GM12878 (cell line): ENCODE data around the gene SPATA32. TPM values are rescaled to one million over a fixed set of nuclear protein-coding genes. Genes with fewer than 3 reads are reported as not detected.

Source experiments
- ATAC-seq: fragments of 200-7000 bp; cut with Tn5 transposase; 3 replicates; pipeline ENCODE4 v1.9.1; 2020; ENCODE audit warnings: mild to moderate bottlenecking, moderate library complexity
- BruUV-seq: library from RNA; stranded (reverse); fragments of 400-500 nt; replicated peaks from 2 replicates; lab custom pipeline; 2021; lab: Mats Ljungman, UMichigan
- CTCF ChIA-PET: fragments of 300-600 bp; sonication (Branson Sonifier 250); formaldehyde crosslinking; extraction: SDS; loops from one replicate; lab custom pipeline; 2021; ENCODE audit warnings: inconsistent platforms; lab: Yijun Ruan, JAX
- POLR2A ChIA-PET: fragments of 350-600 bp; formaldehyde crosslinking; extraction: SDS; loops from one replicate; lab custom pipeline; 2021; ENCODE audit warnings: inconsistent platforms; lab: Charles Lee
- RAD21 ChIA-PET: fragments of 300-600 bp; sonication (Branson Sonifier 250); formaldehyde crosslinking; loops from one replicate; lab custom pipeline; 2023; ENCODE audit warnings: antibody characterized with exemption; ENCODE audit not compliant: unreplicated experiment; lab: Charles Lee
- SMC1A ChIA-PET: fragments of 300-600 bp; sonication (Branson Sonifier 250); formaldehyde crosslinking; loops from one replicate; lab custom pipeline; 2023; ENCODE audit not compliant: unreplicated experiment, uncharacterized antibody; lab: Charles Lee
- DNase-seq: peaks from one replicate; pipeline ENCODE4 v3.0.0-alpha.2; 2011; ENCODE audit warnings: low read depth, low spot score
- FAIRE-seq: peaks from 3 replicates; lab custom pipeline; 2011; peaks lifted over from hg19 to GRCh38; lab: Jason Lieb, UNC
- H2AFZ ChIP-seq: 2 replicates; pipeline ENCODE4 v1.6.0; 2011; ENCODE audit warnings: low read depth, low read length, control low read depth; ENCODE audit not compliant: control insufficient read depth
- H3K27ac ChIP-seq: 2 replicates; pipeline ENCODE4 v1.5.1; 2011; ENCODE audit warnings: control low read depth; ENCODE audit not compliant: control insufficient read depth, insufficient read depth
- H3K27me3 ChIP-seq, 2 experiments: replicated peaks in 1 of 2; 2 replicates each; pipeline versions ENCODE4 v1.6.0 to v1.6.1; 2011; ENCODE audit warnings: low read length in 1 of 2; ENCODE audit not compliant: control insufficient read depth in 2 of 2, insufficient read depth in 2 of 2
- H3K36me3 ChIP-seq, 2 experiments: 2 replicates each; pipeline ENCODE4 v1.5.1; 2011; ENCODE audit warnings: low read length in 1 of 2; ENCODE audit not compliant: control insufficient read depth in 2 of 2, insufficient read depth in 2 of 2
- H3K4me1 ChIP-seq: 2 replicates; pipeline ENCODE4 v1.6.1; 2011; ENCODE audit warnings: mild to moderate bottlenecking, low read length, moderate library complexity, mixed read lengths; ENCODE audit not compliant: control insufficient read depth, insufficient read depth
- H3K4me2 ChIP-seq: 2 replicates; pipeline ENCODE4 v1.6.0; 2011; ENCODE audit warnings: control low read depth; ENCODE audit not compliant: control insufficient read depth, insufficient read depth
- H3K4me3 ChIP-seq: fragments of 200-600 bp; sonication (generic); 2 replicates; pipeline ENCODE4 v1.5.1; 2016
- H3K79me2 ChIP-seq: 2 replicates; pipeline ENCODE4 v1.6.0; 2011; ENCODE audit warnings: low read length; ENCODE audit not compliant: control insufficient read depth, insufficient read depth
- H3K9ac ChIP-seq: 2 replicates; pipeline ENCODE4 v1.8.0; 2011; ENCODE audit warnings: low read length, control low read depth, mixed read lengths; ENCODE audit not compliant: control insufficient read depth, insufficient read depth
- H3K9me3 ChIP-seq: replicated peaks from 3 replicates; pipeline ENCODE4 v1.5.1; 2011; ENCODE audit warnings: mild to moderate bottlenecking, low read length; ENCODE audit not compliant: control insufficient read depth, insufficient read depth
- H4K20me1 ChIP-seq: 2 replicates; pipeline ENCODE4 v1.6.0; 2011; ENCODE audit not compliant: control insufficient read depth, insufficient read depth
- POLR2A ChIP-seq: IDR thresholded peaks from 2 replicates; pipeline ENCODE4 v1.6.1; 2011; ENCODE audit warnings: low read depth, mild to moderate bottlenecking, low read length
- POLR2AphosphoS5 ChIP-seq: IDR thresholded peaks from 2 replicates; pipeline ENCODE4 v1.6.1; 2011; ENCODE audit warnings: mild to moderate bottlenecking, low read length, inconsistent platforms
- WGBS: methylation state at CpG from one replicate; pipeline ENCODE4 v1.1.6; 2016; ENCODE audit warnings: low lambda C conversion rate; ENCODE audit not compliant: insufficient replicate concordance, insufficient coverage; ENCODE audit errors: missing lambda C conversion rate; 5-methylcytosine and 5-hydroxymethylcytosine counted together
- in situ Hi-C: fragments of 300-500 bp; cut with MboI; formaldehyde crosslinking; loops from 9 replicates; pipeline ENCODE4 v1.14.3; 2018; ENCODE audit warnings: mixed read lengths
- intact Hi-C: fragments of 100-400 bp; cut with micrococcal nuclease; formaldehyde crosslinking; loops from one replicate; pipeline ENCODE4 v1.14.2; 2022; ENCODE audit not compliant: unreplicated experiment
- polyA plus RNA-seq, 11 experiments: library from polyadenylated mRNA; depleted of rRNA in 4 of 11; unstranded in 6 of 11; stranded (reverse) in 5 of 11; fragments of >200 nt; fragmentation: Nextera tagmentation in 4 of 11; fragmentation: Illumina TruSeq in 1 of 11; extraction: Ambion mirVana in 4 of 11; extraction: Trizol in 1 of 11; gene quantifications; 1 replicate in 1 of 11; 2 replicates in 10 of 11; pipeline versions ENCODE4 v1.2.1 to v1.2.3, GENCODE V29; 2011 to 2016; ENCODE audit warnings: inconsistent platforms in 2 of 11, missing spikeins in 2 of 11, low read depth in 1 of 11
- total RNA-seq, 4 experiments: library from RNA; depleted of rRNA in 3 of 4; stranded (reverse); fragments of >200 nt in 3 of 4; fragmentation: Illumina TruSeq in 1 of 4; extraction: Trizol in 1 of 4; gene quantifications; 2 replicates each; pipeline versions ENCODE4 v1.2.1 to v1.2.3, GENCODE V29; 2013 to 2021
- TF ChIP-seq, protein P1 (sequence below): fragments of 450-650 bp; IDR thresholded peaks from 2 replicates; pipeline ENCODE4 v1.6.1; 2017; ENCODE audit warnings: mild to moderate bottlenecking, low read depth, inconsistent platforms; ENCODE audit not compliant: poor library complexity, severe bottlenecking

SPATA32 gene
- total and polyA plus RNA-seq, 10 of the 15 experiments (the other 5 are each of a cell fraction or from before 2014, with no cell fraction given), result 0.03 to 0.35 (median 0.11) TPM; not detected in 3

DNA sequence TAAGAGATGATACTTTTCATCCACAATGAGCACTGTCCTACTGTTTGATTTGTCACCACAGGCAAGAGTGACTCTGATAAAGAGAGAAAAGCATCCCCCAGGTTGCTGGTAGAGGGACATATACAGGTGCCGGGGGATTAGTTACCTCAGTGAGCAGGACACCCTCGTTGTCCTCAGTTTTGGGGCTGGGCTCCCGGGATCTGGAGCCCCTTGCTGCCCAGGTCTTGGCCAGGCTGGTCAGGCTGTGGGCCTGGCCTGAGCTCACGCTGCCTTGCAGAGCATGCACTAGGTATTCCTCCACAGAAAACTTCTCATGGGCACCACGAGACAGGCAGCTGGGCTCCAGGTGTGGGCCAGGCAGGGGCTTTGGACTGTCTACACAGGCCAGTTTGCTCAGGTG is 24.4 kb upstream of the SPATA32 start:
- peaks cover 48 to 60% of the 10 kb centered on the region in 2 experiments for H3K36me3 ChIP-seq
- ChIA-PET CTCF (interaction anchor here (1.1 to 3.1 kb wide), 3 partner anchors 8 to 95 kb away, joined by 3 to 20 read pairs (median 5); no protein-coding TSS in a partner anchor), RAD21 (interaction anchor here (3.3 kb wide), 2 partner anchors 26 to 30 kb away, joined by 8 to 15 read pairs; partner anchors contain the start of gene MAP3K14), SMC1A (interaction anchor here (0.8 to 1.4 kb wide), 4 partner anchors 16 to 99 kb away, joined by 3 to 4 read pairs (median 4); no protein-coding TSS in a partner anchor), POLR2A (interaction anchor here (0.6 to 1.3 kb wide), 2 partner anchors 19 to 31 kb away, joined by 3 read pairs; no protein-coding TSS in a partner anchor)
- 95% methylated on average over 5 of the region's 5 CpGs for WGBS
- peaks cover 9% of the 10 kb centered on the region for H3K79me2 ChIP-seq
- H3K4me1 ChIP-seq, result peaks cover 12% of the 10 kb centered on the region
- in situ Hi-C loops, result no loop called here
- no peak for FAIRE-seq
- H3K27ac ChIP-seq, result no peak overlapping the region
- DNase-seq, result no peak
- intact Hi-C loops, result no loop called here
- H3K27me3 ChIP-seq, result no peaks in the 10 kb centered on the region
- H3K9me3 ChIP-seq, result no peaks in the 10 kb centered on the region
- BruUV-seq, result no TSS peak
- ATAC-seq, result no peak
- no peak overlapping the region for H3K9ac ChIP-seq
- H2AFZ ChIP-seq, result no peak overlapping the region
- H4K20me1 ChIP-seq, result no peaks in the 10 kb centered on the region
- H3K4me3 ChIP-seq, result no peak overlapping the region
- TF ChIP-seq, protein P1, sequence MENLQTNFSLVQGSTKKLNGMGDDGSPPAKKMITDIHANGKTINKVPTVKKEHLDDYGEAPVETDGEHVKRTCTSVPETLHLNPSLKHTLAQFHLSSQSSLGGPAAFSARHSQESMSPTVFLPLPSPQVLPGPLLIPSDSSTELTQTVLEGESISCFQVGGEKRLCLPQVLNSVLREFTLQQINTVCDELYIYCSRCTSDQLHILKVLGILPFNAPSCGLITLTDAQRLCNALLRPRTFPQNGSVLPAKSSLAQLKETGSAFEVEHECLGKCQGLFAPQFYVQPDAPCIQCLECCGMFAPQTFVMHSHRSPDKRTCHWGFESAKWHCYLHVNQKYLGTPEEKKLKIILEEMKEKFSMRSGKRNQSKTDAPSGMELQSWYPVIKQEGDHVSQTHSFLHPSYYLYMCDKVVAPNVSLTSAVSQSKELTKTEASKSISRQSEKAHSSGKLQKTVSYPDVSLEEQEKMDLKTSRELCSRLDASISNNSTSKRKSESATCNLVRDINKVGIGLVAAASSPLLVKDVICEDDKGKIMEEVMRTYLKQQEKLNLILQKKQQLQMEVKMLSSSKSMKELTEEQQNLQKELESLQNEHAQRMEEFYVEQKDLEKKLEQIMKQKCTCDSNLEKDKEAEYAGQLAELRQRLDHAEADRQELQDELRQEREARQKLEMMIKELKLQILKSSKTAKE, result no peak
- TF ChIP-seq POLR2AphosphoS5 (0 out of 2 replicates have a peak, but pooled peaks have one; percentile 42), POLR2A (0 out of 2 replicates have a peak, but pooled peaks have one; percentile 27)
- H3K4me2 ChIP-seq, result no peak overlapping the region
